ENCODE data around the gene HSD17B1. TPM values are rescaled to one million over a fixed set of nuclear protein-coding genes. Genes with fewer than 3 reads are reported as not detected.

Gene HSD17B1
- total and polyA plus RNA-seq, 2 donors: 1.1 to 6.1 TPM

DNA sequence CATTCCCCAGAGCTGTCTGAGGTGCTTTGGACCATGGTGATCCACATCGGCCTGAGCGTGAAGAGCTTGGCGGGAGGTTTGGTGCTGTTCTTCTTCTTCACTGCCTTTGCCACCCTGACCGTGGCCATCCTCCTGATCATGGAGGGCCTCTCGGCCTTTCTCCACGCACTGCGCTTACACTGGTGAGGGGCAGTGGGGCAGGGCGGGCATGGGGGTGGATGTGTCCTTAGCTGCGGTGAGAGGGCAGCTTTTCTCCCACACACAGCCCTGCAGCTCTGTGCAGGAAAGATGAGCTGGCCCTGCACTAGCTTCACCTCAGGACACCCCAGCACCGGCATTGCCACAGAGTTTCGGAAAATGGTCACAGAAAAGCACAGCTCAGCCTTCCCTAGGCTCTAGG lies 38.4 kb upstream of the HSD17B1 start:
- no peak for DNase-seq (ENCODE audit: low read depth in 6 of 9, low spot score in 9 of 9)
- Histone ChIP-seq H3K9me3 (ENCODE audit: control insufficient read depth in 2 of 2, insufficient read depth in 1 of 2, low read length in 1 of 2) (no peaks in the 10 kb centered on the region), H3K27ac (ENCODE audit: low read depth in 1 of 2, low read length in 1 of 2) (no peak overlapping the region), H3K4me1 (ENCODE audit: control insufficient read depth in 2 of 2, insufficient read depth in 2 of 2, low read length in 2 of 2) (peaks cover 0 to 35% of the 10 kb centered on the region in 2 donors), H3K4me3 (ENCODE audit: low read length in 2 of 2) (no peak overlapping the region), H3K27me3 (ENCODE audit: control insufficient read depth in 2 of 2, insufficient read depth in 1 of 2, low read length in 1 of 2) (no peaks in the 10 kb centered on the region), H3K36me3 (ENCODE audit: control insufficient read depth in 2 of 2, insufficient read depth in 2 of 2, low read length in 1 of 2) (peaks cover 32 to 35% of the 10 kb centered on the region in 2 donors)
- WGBS: 98% methylated on average over 11 of the region's 11 CpGs

GRCh38 chr17:42514867-42515266 lies 37.9 kb upstream of the HSD17B1 start:
- WGBS: 96% methylated on average over 8 of the region's 8 CpGs
- Histone ChIP-seq H3K4me1 (ENCODE audit: control insufficient read depth in 2 of 2, insufficient read depth in 2 of 2, low read length in 2 of 2) (peaks cover 0 to 40% of the 10 kb centered on the region in 2 donors), H3K4me3 (ENCODE audit: low read length in 2 of 2) (no peak overlapping the region), H3K9me3 (ENCODE audit: control insufficient read depth in 2 of 2, insufficient read depth in 1 of 2, low read length in 1 of 2) (no peaks in the 10 kb centered on the region), H3K27ac (ENCODE audit: low read depth in 1 of 2, low read length in 1 of 2) (no peak overlapping the region), H3K27me3 (ENCODE audit: control insufficient read depth in 2 of 2, insufficient read depth in 1 of 2, low read length in 1 of 2) (no peaks in the 10 kb centered on the region), H3K36me3 (ENCODE audit: control insufficient read depth in 2 of 2, insufficient read depth in 2 of 2, low read length in 1 of 2) (peaks cover 33 to 35% of the 10 kb centered on the region in 2 donors)
- DNase-seq (ENCODE audit: low read depth in 6 of 9, low spot score in 9 of 9): no peak

GRCh38 chr17:42517516-42517915 lies 35.2 kb upstream of the HSD17B1 start:
- peak in 7 of 9 donors; percentile 49 to 85 (median 71) for DNase-seq (ENCODE audit: low read depth in 6 of 9, low spot score in 9 of 9)
- Histone ChIP-seq H3K4me3 (ENCODE audit: low read length in 2 of 2) (no peak overlapping the region), H3K27ac (ENCODE audit: low read depth in 1 of 2, low read length in 1 of 2) (no peak overlapping the region), H3K9me3 (ENCODE audit: control insufficient read depth in 2 of 2, insufficient read depth in 1 of 2, low read length in 1 of 2) (no peaks in the 10 kb centered on the region), H3K4me1 (ENCODE audit: control insufficient read depth in 2 of 2, insufficient read depth in 2 of 2, low read length in 2 of 2) (peaks cover 0 to 49% of the 10 kb centered on the region in 2 donors), H3K36me3 (ENCODE audit: control insufficient read depth in 2 of 2, insufficient read depth in 2 of 2, low read length in 1 of 2) (peaks cover 36 to 49% of the 10 kb centered on the region in 2 donors), H3K27me3 (ENCODE audit: control insufficient read depth in 2 of 2, insufficient read depth in 1 of 2, low read length in 1 of 2) (no peaks in the 10 kb centered on the region)
- WGBS: 14% methylated on average over 9 of the region's 9 CpGs

- peaks cover 0 to 47% of the 10 kb centered on the region in 2 donors for H3K4me1 ChIP-seq (ENCODE audit: control insufficient read depth in 2 of 2, insufficient read depth in 2 of 2, low read length in 2 of 2)
Observed at GRCh38 chr17:42518046-42518754, 34.5 kb upstream of the HSD17B1 start.

DNA sequence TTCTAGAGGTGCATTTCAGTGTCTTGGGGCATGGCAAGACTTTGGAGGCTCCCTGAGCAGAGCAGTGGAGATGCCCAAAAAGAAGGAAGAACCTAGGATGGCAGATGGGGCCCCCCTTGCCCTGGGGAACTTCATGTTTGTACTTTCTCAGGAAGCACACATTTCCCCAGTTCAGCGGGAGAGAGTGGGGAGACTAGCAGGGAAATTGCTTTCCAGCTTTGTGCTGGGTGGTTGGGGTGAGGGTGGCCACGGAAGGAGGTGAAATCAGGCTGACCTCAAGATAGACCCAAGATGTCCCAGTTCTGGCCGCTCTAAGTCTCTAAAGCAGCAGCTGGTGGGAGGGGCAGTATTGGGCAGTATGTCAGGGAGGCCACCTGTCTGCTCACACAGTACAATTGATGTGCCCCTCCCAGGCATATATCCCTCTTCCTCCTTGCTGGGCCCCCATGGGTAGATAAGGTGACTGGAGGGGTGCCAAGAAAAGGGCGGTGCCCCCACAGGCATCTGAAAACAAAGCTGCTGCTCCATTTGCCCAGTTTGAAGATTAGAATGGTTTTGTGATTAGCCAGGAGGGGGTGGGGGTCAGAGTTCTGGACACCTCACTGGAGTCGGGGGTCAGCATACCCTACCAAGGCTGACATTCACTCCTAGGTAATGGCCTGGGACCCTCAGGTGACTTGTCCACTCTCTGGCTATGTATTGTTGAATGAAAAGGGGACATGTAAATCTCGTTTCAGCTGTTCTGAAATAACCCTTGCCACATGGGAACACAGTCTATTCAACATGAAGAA lies 33.8 kb upstream of the HSD17B1 start:
- no peak for DNase-seq (ENCODE audit: low read depth in 6 of 9, low spot score in 9 of 9)
- H3K36me3 ChIP-seq (ENCODE audit: control insufficient read depth in 2 of 2, insufficient read depth in 2 of 2, low read length in 1 of 2): peaks cover 34 to 49% of the 10 kb centered on the region in 2 donors
- H3K4me1 ChIP-seq (ENCODE audit: control insufficient read depth in 2 of 2, insufficient read depth in 2 of 2, low read length in 2 of 2): peaks cover 0 to 48% of the 10 kb centered on the region in 2 donors
- WGBS: 59% methylated on average over 6 of the region's 6 CpGs
- H3K9me3 ChIP-seq (ENCODE audit: control insufficient read depth in 2 of 2, insufficient read depth in 1 of 2, low read length in 1 of 2): no peaks in the 10 kb centered on the region
- H3K4me3 ChIP-seq (ENCODE audit: low read length in 2 of 2): no peak overlapping the region
- peak overlapping the region; percentile 75 to 83 for H3K27ac ChIP-seq (ENCODE audit: low read depth in 1 of 2, low read length in 1 of 2)
- H3K27me3 ChIP-seq (ENCODE audit: control insufficient read depth in 2 of 2, insufficient read depth in 1 of 2, low read length in 1 of 2): no peaks in the 10 kb centered on the region

More at GRCh38 chr17:42518046-42518754, 34.5 kb upstream of the HSD17B1 start:
- no peaks in the 10 kb centered on the region for H3K9me3 ChIP-seq (ENCODE audit: control insufficient read depth in 2 of 2, insufficient read depth in 1 of 2, low read length in 1 of 2)
- peaks cover 39 to 52% of the 10 kb centered on the region in 2 donors for H3K36me3 ChIP-seq (ENCODE audit: control insufficient read depth in 2 of 2, insufficient read depth in 2 of 2, low read length in 1 of 2)
- DNase-seq (ENCODE audit: low read depth in 6 of 9, low spot score in 9 of 9): no peak
- peak overlapping the region; percentile 26 to 37 for H3K27ac ChIP-seq (ENCODE audit: low read depth in 1 of 2, low read length in 1 of 2)
- no peaks in the 10 kb centered on the region for H3K27me3 ChIP-seq (ENCODE audit: control insufficient read depth in 2 of 2, insufficient read depth in 1 of 2, low read length in 1 of 2)
- WGBS: 68% methylated on average over 9 of the region's 9 CpGs
- no peak overlapping the region for H3K4me3 ChIP-seq (ENCODE audit: low read length in 2 of 2)

DNA sequence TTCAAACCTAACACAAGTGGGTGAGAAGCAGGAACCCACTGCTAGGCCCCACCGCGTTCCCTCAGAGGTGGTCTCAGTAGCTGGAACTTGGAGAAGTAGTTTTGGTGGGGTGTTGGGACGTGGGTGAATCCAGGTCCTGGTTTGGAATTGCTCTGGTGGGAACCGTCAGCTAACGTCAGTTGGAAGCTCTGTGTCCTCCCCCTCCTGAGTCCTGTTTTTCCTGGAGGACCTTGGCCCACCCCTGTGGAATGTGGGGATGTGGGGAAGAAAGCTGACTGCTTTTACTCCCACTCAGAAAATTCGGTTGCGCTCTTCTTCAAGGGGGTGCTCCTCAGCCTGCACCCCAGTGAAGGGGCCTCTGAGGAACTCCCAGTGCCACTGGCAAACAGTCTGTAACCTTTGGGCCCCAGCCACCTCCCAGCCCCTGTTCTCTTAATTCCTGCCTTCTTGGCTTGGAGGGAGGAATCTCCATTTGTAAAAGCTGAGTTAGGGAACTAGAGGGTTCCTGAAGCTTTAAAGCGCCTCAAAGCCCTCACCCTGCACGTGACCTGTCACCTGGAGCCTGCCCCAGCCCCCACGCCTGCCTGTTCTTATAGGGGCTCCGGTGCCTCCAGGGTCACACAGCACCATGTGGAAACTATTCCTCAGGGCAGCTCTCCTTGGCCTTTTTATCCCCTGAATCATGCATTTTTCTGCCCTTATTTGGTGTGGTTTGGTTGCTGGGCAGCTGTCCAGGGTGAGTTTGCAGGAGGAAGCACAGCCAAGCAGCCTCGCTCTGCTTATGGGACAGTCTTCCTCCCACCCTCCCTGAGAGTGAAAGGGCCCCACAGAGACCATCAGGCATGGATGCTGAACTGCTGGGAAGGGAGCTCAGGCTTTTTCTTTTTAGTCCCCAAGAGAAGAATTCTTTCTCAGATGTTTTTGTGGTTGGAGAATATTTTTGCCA lies 32.9 kb upstream of the HSD17B1 start:
- Histone ChIP-seq H3K36me3 (ENCODE audit: control insufficient read depth in 2 of 2, insufficient read depth in 2 of 2, low read length in 1 of 2) (peaks cover 25 to 42% of the 10 kb centered on the region in 2 donors), H3K4me1 (ENCODE audit: control insufficient read depth in 2 of 2, insufficient read depth in 2 of 2, low read length in 2 of 2) (peaks cover 0 to 48% of the 10 kb centered on the region in 2 donors), H3K9me3 (ENCODE audit: control insufficient read depth in 2 of 2, insufficient read depth in 1 of 2, low read length in 1 of 2) (no peaks in the 10 kb centered on the region), H3K4me3 (ENCODE audit: low read length in 2 of 2) (no peak overlapping the region), H3K27me3 (ENCODE audit: control insufficient read depth in 2 of 2, insufficient read depth in 1 of 2, low read length in 1 of 2) (no peaks in the 10 kb centered on the region), H3K27ac (ENCODE audit: low read depth in 1 of 2, low read length in 1 of 2) (peak overlapping the region; percentile 75 to 83)
- DNase-seq (ENCODE audit: low read depth in 6 of 9, low spot score in 9 of 9): no peak
- 85% methylated on average over 12 of the region's 12 CpGs for WGBS

- Histone ChIP-seq H3K36me3 (ENCODE audit: control insufficient read depth in 2 of 2, insufficient read depth in 2 of 2, low read length in 1 of 2) (peaks cover 25 to 40% of the 10 kb centered on the region in 2 donors), H3K27ac (ENCODE audit: low read depth in 1 of 2, low read length in 1 of 2) (peak overlapping the region in 1 of 2 donors; percentile 83), H3K9me3 (ENCODE audit: control insufficient read depth in 2 of 2, insufficient read depth in 1 of 2, low read length in 1 of 2) (no peaks in the 10 kb centered on the region), H3K4me1 (ENCODE audit: control insufficient read depth in 2 of 2, insufficient read depth in 2 of 2, low read length in 2 of 2) (peaks cover 0 to 48% of the 10 kb centered on the region in 2 donors), H3K4me3 (ENCODE audit: low read length in 2 of 2) (no peak overlapping the region), H3K27me3 (ENCODE audit: control insufficient read depth in 2 of 2, insufficient read depth in 1 of 2, low read length in 1 of 2) (no peaks in the 10 kb centered on the region)
- DNase-seq (ENCODE audit: low read depth in 6 of 9, low spot score in 9 of 9): peak in 2 of 9 donors; percentile 36 to 53
- WGBS: 79% methylated on average over 9 of the region's 9 CpGs
Observed at GRCh38 chr17:42520540-42520951, 32.2 kb upstream of the HSD17B1 start.

- H3K9me3 ChIP-seq (ENCODE audit: control insufficient read depth in 2 of 2, insufficient read depth in 1 of 2, low read length in 1 of 2): no peaks in the 10 kb centered on the region
- peak overlapping the region in 1 of 2 donors; percentile 83 for H3K27ac ChIP-seq (ENCODE audit: low read depth in 1 of 2, low read length in 1 of 2)
- H3K4me1 ChIP-seq (ENCODE audit: control insufficient read depth in 2 of 2, insufficient read depth in 2 of 2, low read length in 2 of 2): peaks cover 0 to 48% of the 10 kb centered on the region in 2 donors
- DNase-seq (ENCODE audit: low read depth in 6 of 9, low spot score in 9 of 9): no peak
- H3K36me3 ChIP-seq (ENCODE audit: control insufficient read depth in 2 of 2, insufficient read depth in 2 of 2, low read length in 1 of 2): peaks cover 25 to 40% of the 10 kb centered on the region in 2 donors
- no peaks in the 10 kb centered on the region for H3K27me3 ChIP-seq (ENCODE audit: control insufficient read depth in 2 of 2, insufficient read depth in 1 of 2, low read length in 1 of 2)
- 91% methylated on average over 8 of the region's 8 CpGs for WGBS
- no peak overlapping the region for H3K4me3 ChIP-seq (ENCODE audit: low read length in 2 of 2)
Observed at GRCh38 chr17:42521036-42521435, 31.7 kb upstream of the HSD17B1 start.

All from thymus (tissue), 11 donors.